IMR-90 (cell line): Measurements from ENCODE around the gene CXCL3. TPM values are rescaled to one million over a fixed set of nuclear protein-coding genes. Genes with fewer than 3 reads are reported as not detected.

Source experiments
- ATAC-seq: fragments of 200-7000 bp; cut with Tn5 transposase; 2 replicates; pipeline ENCODE4 v1.9.1; 2020; ENCODE audit warnings: low read depth, mild to moderate bottlenecking, moderate library complexity
- BruUV-seq: library from RNA; stranded (reverse); fragments of 400-500 nt; replicated peaks from 2 replicates; lab custom pipeline; 2021; lab: Mats Ljungman, UMichigan
- CTCF ChIA-PET: fragments of 300-600 bp; formaldehyde crosslinking; extraction: SDS; loops from one replicate; lab custom pipeline; 2021; ENCODE audit warnings: antibody characterized with exemption; lab: Yijun Ruan, JAX
- POLR2A ChIA-PET: fragments of 300-600 bp; sonication (Branson Sonifier 250); formaldehyde crosslinking; loops from one replicate; lab custom pipeline; 2022; ENCODE audit warnings: antibody characterized with exemption; ENCODE audit not compliant: unreplicated experiment; lab: Charles Lee
- DNase-seq: peaks from one replicate; pipeline ENCODE4 v3.0.0; 2013
- H2AFZ ChIP-seq: replicated peaks from 2 replicates; pipeline ENCODE3; 2013; ENCODE audit warnings: low read length, mild to moderate bottlenecking; ENCODE audit not compliant: poor library complexity
- H2AK5ac ChIP-seq: 2 replicates; pipeline ENCODE4 v1.6.1; 2013; ENCODE audit warnings: low read depth, low read length, inconsistent platforms
- H2AK9ac ChIP-seq: replicated peaks from 2 replicates; pipeline ENCODE3; 2013; ENCODE audit warnings: mild to moderate bottlenecking, low read depth, low read length, moderate library complexity; ENCODE audit not compliant: poor library complexity
- H2BK120ac ChIP-seq: 2 replicates; pipeline ENCODE4 v1.6.1; 2013; ENCODE audit warnings: low read depth, low read length, inconsistent platforms
- H2BK15ac ChIP-seq: 3 replicates; pipeline ENCODE4 v1.6.1; 2013; ENCODE audit warnings: low read depth, low read length, inconsistent platforms
- H2BK20ac ChIP-seq: 2 replicates; pipeline ENCODE4 v1.6.1; 2013; ENCODE audit warnings: low read depth, mild to moderate bottlenecking, inconsistent platforms, low read length, moderate library complexity
- H2BK5ac ChIP-seq: 2 replicates; pipeline ENCODE4 v1.6.1; 2013; ENCODE audit warnings: mild to moderate bottlenecking, low read depth, low read length, inconsistent platforms; ENCODE audit not compliant: poor library complexity, severe bottlenecking
- H3K14ac ChIP-seq: replicated peaks from 2 replicates; pipeline ENCODE4 v1.6.1; 2013; ENCODE audit warnings: low read depth, low read length, inconsistent platforms
- H3K18ac ChIP-seq: 2 replicates; pipeline ENCODE4 v1.6.1; 2013; ENCODE audit warnings: low read depth, low read length, control low read depth
- H3K23ac ChIP-seq: 2 replicates; pipeline ENCODE4 v1.6.1; 2013; ENCODE audit warnings: low read depth, low read length, inconsistent platforms
- H3K27ac ChIP-seq: 2 replicates; pipeline ENCODE4 v1.5.1; 2013; ENCODE audit warnings: mild to moderate bottlenecking, control low read depth, low read length; ENCODE audit not compliant: insufficient read depth
- H3K27me3 ChIP-seq: 2 replicates; pipeline ENCODE4 v1.6.1; 2013; ENCODE audit warnings: low read length; ENCODE audit not compliant: control insufficient read depth, insufficient read depth
- H3K36me3 ChIP-seq: 2 replicates; pipeline ENCODE4 v1.6.1; 2013; ENCODE audit warnings: low read length, mixed read lengths; ENCODE audit not compliant: control insufficient read depth, insufficient read depth
- H3K4ac ChIP-seq: 2 replicates; pipeline ENCODE4 v1.6.1; 2013; ENCODE audit warnings: low read depth, low read length, inconsistent platforms
- H3K4me1 ChIP-seq: 2 replicates; pipeline ENCODE4 v1.6.1; 2013; ENCODE audit warnings: low read length, mixed read lengths; ENCODE audit not compliant: control insufficient read depth, insufficient read depth
- H3K4me2 ChIP-seq: 2 replicates; pipeline ENCODE4 v1.6.1; 2013; ENCODE audit warnings: low read depth, mild to moderate bottlenecking, control low read depth, low read length, moderate library complexity
- H3K4me3 ChIP-seq: 2 replicates; pipeline ENCODE4 v1.5.1; 2013; ENCODE audit warnings: low read depth, mild to moderate bottlenecking, control low read depth, low read length, moderate library complexity; ENCODE audit not compliant: insufficient read depth
- H3K56ac ChIP-seq: 2 replicates; pipeline ENCODE4 v1.6.1; 2013; ENCODE audit warnings: low read length, inconsistent platforms; ENCODE audit not compliant: insufficient read depth; ENCODE audit errors: extremely low read depth
- H3K79me1 ChIP-seq, 2 experiments: 2 replicates each; pipeline ENCODE4 v1.6.1; 2013; ENCODE audit warnings: low read length in 2 of 2, inconsistent platforms in 1 of 2, low read depth in 1 of 2
- H3K9ac ChIP-seq: 2 replicates; pipeline ENCODE4 v1.6.1; 2013; ENCODE audit warnings: low read depth, low read length, control low read depth
- H3K9me1 ChIP-seq: 2 replicates; pipeline ENCODE4 v1.6.1; 2013; ENCODE audit warnings: low read length, inconsistent platforms; ENCODE audit not compliant: insufficient read depth
- H3K9me3 ChIP-seq: 2 replicates; pipeline ENCODE4 v1.6.1; 2013; ENCODE audit warnings: low read length; ENCODE audit not compliant: control insufficient read depth, insufficient read depth
- H4K20me1 ChIP-seq: 2 replicates; pipeline ENCODE4 v1.6.1; 2013; ENCODE audit warnings: low read length, inconsistent platforms; ENCODE audit not compliant: insufficient read depth
- H4K5ac ChIP-seq: 2 replicates; pipeline ENCODE4 v1.6.1; 2013; ENCODE audit warnings: mild to moderate bottlenecking, low read depth, low read length, control low read depth
- H4K8ac ChIP-seq, 2 experiments: 2 replicates each; pipeline ENCODE4 v1.6.1; 2013; ENCODE audit warnings: low read depth in 2 of 2, low read length in 2 of 2, control low read depth in 1 of 2, inconsistent platforms in 1 of 2
- H4K91ac ChIP-seq: 2 replicates; pipeline ENCODE4 v1.6.1; 2013; ENCODE audit warnings: low read depth, low read length, inconsistent platforms; ENCODE audit not compliant: insufficient read depth
- BHLHE40 ChIP-seq: fragments of 150-350 bp; IDR thresholded peaks from 2 replicates; pipeline ENCODE4 v1.6.1; 2016; ENCODE audit warnings: mild to moderate bottlenecking, low read depth, low read length
- WGBS, 2 experiments: methylation state at CpG; one replicate each; pipeline versions ENCODE4 v1.1.5 to v1.1.7; 2013; ENCODE audit warnings: missing lambda C conversion rate in 2 of 2; ENCODE audit not compliant: insufficient read length in 1 of 2; ENCODE audit errors: extremely low coverage in 2 of 2; 5-methylcytosine and 5-hydroxymethylcytosine counted together
- dilution Hi-C: fragments of 300-500 bp; cut with HindIII; formaldehyde crosslinking; loops from one replicate; pipeline ENCODE4 v1.14.3; 2018; ENCODE audit warnings: low sequenced_read_pairs; ENCODE audit not compliant: unreplicated experiment
- in situ Hi-C: fragments of 300-500 bp; cut with MboI; formaldehyde crosslinking; loops from 3 replicates; pipeline ENCODE4 v1.14.3; 2019; ENCODE audit warnings: low sequenced_read_pairs, inconsistent platforms, mixed read lengths
- intact Hi-C: fragments of 100-400 bp; cut with micrococcal nuclease; formaldehyde crosslinking; loops from 2 replicates; pipeline ENCODE4 v1.10.0; 2022
- polyA plus RNA-seq, 3 experiments: library from polyadenylated mRNA; depleted of rRNA; stranded (reverse); fragments of >200 nt; gene quantifications; 2 replicates each; pipeline ENCODE4 v1.2.3, GENCODE V29; 2012; ENCODE audit warnings: low replicate concordance in 1 of 3
- total RNA-seq: library from RNA; depleted of rRNA; stranded (reverse); fragments of >200 nt; gene quantifications from 2 replicates; pipeline ENCODE4 v1.2.3, GENCODE V29; 2012

CXCL3 gene
- total and polyA plus RNA-seq, 2 of the 4 experiments (the other 2 are of a cell fraction): 0.18 to 0.74 TPM

- no peaks in the 10 kb centered on the region for H3K9me1 ChIP-seq
- TF ChIP-seq BHLHE40: no peak
- in situ Hi-C loops: no loop called here
- no peak overlapping the region for H3K27ac ChIP-seq
- no peaks in the 10 kb centered on the region for H4K20me1 ChIP-seq
- H3K14ac ChIP-seq: no peak overlapping the region
- no peak overlapping the region for H2AK9ac ChIP-seq
- no peaks in the 10 kb centered on the region for H3K79me1 ChIP-seq
- no peak overlapping the region for H2AFZ ChIP-seq
- WGBS, 2 experiments: no CpG with 5 or more reads among the region's 3 CpGs
- H3K36me3 ChIP-seq: no peaks in the 10 kb centered on the region
- no peak overlapping the region for H2BK20ac ChIP-seq
- DNase-seq (no peak), ATAC-seq (no peak)
- H2BK5ac ChIP-seq: no peak overlapping the region
- H2BK15ac ChIP-seq: no peak overlapping the region
- no peak overlapping the region for H3K4me3 ChIP-seq
- H4K8ac ChIP-seq: no peak overlapping the region
- no peak overlapping the region for H3K56ac ChIP-seq
- CTCF ChIA-PET: no interaction called here
- 0 out of 2 replicates have a peak, but pooled peaks cover 2% of the 10 kb centered on the region for H3K27me3 ChIP-seq
- no peak overlapping the region for H3K4me2 ChIP-seq
- H4K91ac ChIP-seq: no peak overlapping the region
- H4K5ac ChIP-seq: no peak overlapping the region
- no peak overlapping the region for H3K9ac ChIP-seq
- H3K4me1 ChIP-seq: no peaks in the 10 kb centered on the region
- dilution Hi-C loops: no loop called here
- no peak overlapping the region for H3K18ac ChIP-seq
- BruUV-seq: no TSS peak
- POLR2A ChIA-PET: no interaction called here
- no peak overlapping the region for H2BK120ac ChIP-seq
- intact Hi-C loops: loop anchor here (10.0 kb wide), 1 partner anchor 1855 kb away; no protein-coding TSS in a partner anchor
- no peak overlapping the region for H3K23ac ChIP-seq
- H3K9me3 ChIP-seq: no peaks in the 10 kb centered on the region; the same call in 1 of the 2 replicates
- H3K4ac ChIP-seq: no peak overlapping the region
- no peak overlapping the region for H2AK5ac ChIP-seq
Observed at GRCh38 chr4:74009307-74009706, 29.2 kb downstream of the CXCL3 start.
